Caco-2 (cell line): ENCODE results near the gene ERC2. TPM values are rescaled to one million over a fixed set of nuclear protein-coding genes. Genes with fewer than 3 reads are reported as not detected.

ENCODE experiments used
- BruUV-seq: library from RNA; stranded (reverse); fragments of 400-500 nt; replicated peaks from 2 replicates; lab custom pipeline; 2021; lab: Mats Ljungman, UMichigan
- CTCF ChIA-PET: fragments of 300-600 bp; sonication (Branson Sonifier 250); formaldehyde crosslinking; loops from one replicate; lab custom pipeline; 2022; ENCODE audit warnings: antibody characterized with exemption; lab: Charles Lee
- POLR2A ChIA-PET: fragments of 300-600 bp; sonication (Branson Sonifier 250); formaldehyde crosslinking; loops from one replicate; lab custom pipeline; 2022; ENCODE audit warnings: antibody characterized with exemption; lab: Charles Lee
- DNase-seq, 2 experiments: peaks; one replicate each; pipeline versions ENCODE4 v3.0.0 to v3.0.0-alpha.2; 2020 to 2022
- H3K27me3 ChIP-seq: replicated peaks from 2 replicates; pipeline ENCODE4 v1.6.0; 2011; ENCODE audit warnings: low read length; ENCODE audit not compliant: control insufficient read depth, insufficient read depth
- H3K36me3 ChIP-seq: 2 replicates; pipeline ENCODE4 v1.5.1; 2011; ENCODE audit warnings: low read length; ENCODE audit not compliant: control insufficient read depth, insufficient read depth
- H3K4me1 ChIP-seq: fragments of 250-450 bp; sonication (Bioruptor Pico); 2 replicates; pipeline ENCODE4 v1.5.1; 2020; ENCODE audit warnings: mild to moderate bottlenecking
- H3K4me3 ChIP-seq: 2 replicates; pipeline ENCODE4 v1.5.1; 2011; ENCODE audit warnings: low read depth, mild to moderate bottlenecking, control low read depth, low read length
- H3K9me3 ChIP-seq: fragments of 250-450 bp; sonication (Bioruptor Pico); 2 replicates; pipeline ENCODE4 v1.5.1; 2020; ENCODE audit warnings: mild to moderate bottlenecking, moderate library complexity
- H3K27ac Mint-ChIP-seq: one replicate; pipeline ENCODE4 v1.8.0; 2022; ENCODE audit warnings: mixed read lengths; ENCODE audit not compliant: unreplicated experiment
- H3K27me3 Mint-ChIP-seq: one replicate; pipeline ENCODE4 v1.8.0; 2022; ENCODE audit warnings: mixed read lengths; ENCODE audit not compliant: insufficient read depth, unreplicated experiment
- H3K36me3 Mint-ChIP-seq: one replicate; pipeline ENCODE4 v1.8.0; 2022; ENCODE audit warnings: mild to moderate bottlenecking, mixed read lengths; ENCODE audit not compliant: insufficient read depth, unreplicated experiment
- H3K4me1 Mint-ChIP-seq: one replicate; pipeline ENCODE4 v1.8.0; 2022; ENCODE audit warnings: low read depth, mixed read lengths; ENCODE audit not compliant: unreplicated experiment
- H3K4me3 Mint-ChIP-seq: one replicate; pipeline ENCODE4 v1.8.0; 2022; ENCODE audit warnings: mild to moderate bottlenecking, moderate library complexity, mixed read lengths; ENCODE audit not compliant: unreplicated experiment
- H3K9me3 Mint-ChIP-seq: one replicate; pipeline ENCODE4 v1.8.0; 2022; ENCODE audit warnings: mixed read lengths; ENCODE audit not compliant: unreplicated experiment
- intact Hi-C: fragments of 100-400 bp; cut with micrococcal nuclease; formaldehyde crosslinking; loops from one replicate; pipeline ENCODE4 v1.10.0; 2022; ENCODE audit not compliant: unreplicated experiment
- total RNA-seq: library from RNA; stranded (reverse); gene quantifications from 2 replicates; pipeline ENCODE4 v1.2.3, GENCODE V29; 2022
- TF ChIP-seq, protein P1 (sequence below), 2 experiments: fragments of 200-600 bp in 1 of 2; IDR thresholded peaks; 1 replicate in 1 of 2; 2 replicates in 1 of 2; pipeline versions ENCODE4 v1.5.1 to v1.8.0; 2011 to 2022; ENCODE audit warnings: antibody characterized with exemption in 1 of 2, control low read depth in 1 of 2, inconsistent platforms in 1 of 2, low read depth in 1 of 2, low read length in 1 of 2, mild to moderate bottlenecking in 1 of 2, moderate library complexity in 1 of 2; ENCODE audit not compliant: insufficient read depth in 1 of 2, severe bottlenecking in 1 of 2, unreplicated experiment in 1 of 2

The ERC2 gene
- total RNA-seq, 1 experiment from 2014 or later: 0.54 TPM

DNA sequence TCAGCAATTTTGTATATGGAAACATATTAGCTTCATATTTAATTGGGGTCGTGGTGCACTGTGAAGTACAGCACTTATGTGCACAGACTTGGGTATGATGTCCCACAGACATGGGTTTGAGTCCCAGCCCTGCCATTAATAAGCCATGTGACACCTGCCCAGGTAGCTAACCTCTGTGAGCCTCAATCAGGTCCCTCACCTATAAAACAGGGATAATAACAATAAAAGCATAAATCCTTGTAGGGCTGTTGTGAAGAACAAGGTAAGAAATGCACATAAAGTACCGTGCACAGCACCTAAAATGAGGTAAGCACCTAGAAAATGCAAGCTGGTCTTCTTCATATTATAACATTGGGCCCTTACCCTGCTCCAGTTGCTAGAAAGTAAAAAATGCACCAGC, 807.6 kb downstream of the ERC2 start:
- Mint-ChIP-seq H3K4me1 (peaks cover 6% of the 10 kb centered on the region), H3K27ac (no peak overlapping the region), H3K9me3 (no peaks in the 10 kb centered on the region), H3K4me3 (no peak overlapping the region), H3K36me3 (no peaks in the 10 kb centered on the region), H3K27me3 (peaks cover 9% of the 10 kb centered on the region)
- intact Hi-C loops: no loop called here
- H3K36me3 ChIP-seq: no peaks in the 10 kb centered on the region
- H3K4me1 ChIP-seq: no peaks in the 10 kb centered on the region
- no peaks in the 10 kb centered on the region for H3K9me3 ChIP-seq
- no peak for DNase-seq
- H3K27me3 ChIP-seq: no peaks in the 10 kb centered on the region
- POLR2A ChIA-PET: no interaction called here
- no TSS peak for BruUV-seq
- H3K4me3 ChIP-seq: no peak overlapping the region
- CTCF ChIA-PET: no interaction called here
- TF ChIP-seq, protein P1, sequence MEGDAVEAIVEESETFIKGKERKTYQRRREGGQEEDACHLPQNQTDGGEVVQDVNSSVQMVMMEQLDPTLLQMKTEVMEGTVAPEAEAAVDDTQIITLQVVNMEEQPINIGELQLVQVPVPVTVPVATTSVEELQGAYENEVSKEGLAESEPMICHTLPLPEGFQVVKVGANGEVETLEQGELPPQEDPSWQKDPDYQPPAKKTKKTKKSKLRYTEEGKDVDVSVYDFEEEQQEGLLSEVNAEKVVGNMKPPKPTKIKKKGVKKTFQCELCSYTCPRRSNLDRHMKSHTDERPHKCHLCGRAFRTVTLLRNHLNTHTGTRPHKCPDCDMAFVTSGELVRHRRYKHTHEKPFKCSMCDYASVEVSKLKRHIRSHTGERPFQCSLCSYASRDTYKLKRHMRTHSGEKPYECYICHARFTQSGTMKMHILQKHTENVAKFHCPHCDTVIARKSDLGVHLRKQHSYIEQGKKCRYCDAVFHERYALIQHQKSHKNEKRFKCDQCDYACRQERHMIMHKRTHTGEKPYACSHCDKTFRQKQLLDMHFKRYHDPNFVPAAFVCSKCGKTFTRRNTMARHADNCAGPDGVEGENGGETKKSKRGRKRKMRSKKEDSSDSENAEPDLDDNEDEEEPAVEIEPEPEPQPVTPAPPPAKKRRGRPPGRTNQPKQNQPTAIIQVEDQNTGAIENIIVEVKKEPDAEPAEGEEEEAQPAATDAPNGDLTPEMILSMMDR (IDR thresholded peaks at IDR 0.05; ENCODE audit: insufficient read depth in 1 of 2, low read depth in 1 of 2, low read length in 1 of 2, severe bottlenecking in 1 of 2, unreplicated experiment in 1 of 2): no peak

DNA sequence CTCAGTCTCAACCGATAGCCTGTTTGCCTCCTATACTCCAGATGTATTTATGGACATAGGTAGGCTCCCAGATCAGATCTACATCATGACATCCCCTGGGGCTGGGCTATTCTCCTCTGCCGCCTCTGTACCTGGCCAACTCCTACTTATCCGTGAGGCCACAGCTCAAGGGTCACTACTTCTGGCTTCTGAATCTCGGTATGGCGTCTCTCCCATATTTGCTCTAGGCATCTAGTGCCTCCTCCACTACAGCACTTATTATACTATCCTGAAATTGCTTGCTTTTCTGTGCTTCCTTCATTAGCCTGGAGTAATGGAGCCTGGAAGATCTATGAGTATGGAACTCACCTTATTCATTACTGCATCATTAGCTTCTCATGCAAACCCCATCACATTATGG, 808.6 kb downstream of the ERC2 start:
- ChIA-PET POLR2A (no interaction called here), CTCF (no interaction called here)
- Mint-ChIP-seq H3K4me1 (peaks cover 6% of the 10 kb centered on the region), H3K9me3 (no peaks in the 10 kb centered on the region), H3K36me3 (no peaks in the 10 kb centered on the region), H3K27me3 (peaks cover 7% of the 10 kb centered on the region), H3K4me3 (no peak overlapping the region), H3K27ac (no peak overlapping the region)
- no TSS peak for BruUV-seq
- Histone ChIP-seq H3K36me3 (no peaks in the 10 kb centered on the region), H3K4me1 (no peaks in the 10 kb centered on the region), H3K9me3 (no peaks in the 10 kb centered on the region), H3K4me3 (no peak overlapping the region), H3K27me3 (no peaks in the 10 kb centered on the region)
- no peak for DNase-seq
- intact Hi-C loops: no loop called here
- TF ChIP-seq, protein P1 (IDR thresholded peaks at IDR 0.05; ENCODE audit: insufficient read depth in 1 of 2, low read depth in 1 of 2, low read length in 1 of 2, severe bottlenecking in 1 of 2, unreplicated experiment in 1 of 2): no peak

DNA sequence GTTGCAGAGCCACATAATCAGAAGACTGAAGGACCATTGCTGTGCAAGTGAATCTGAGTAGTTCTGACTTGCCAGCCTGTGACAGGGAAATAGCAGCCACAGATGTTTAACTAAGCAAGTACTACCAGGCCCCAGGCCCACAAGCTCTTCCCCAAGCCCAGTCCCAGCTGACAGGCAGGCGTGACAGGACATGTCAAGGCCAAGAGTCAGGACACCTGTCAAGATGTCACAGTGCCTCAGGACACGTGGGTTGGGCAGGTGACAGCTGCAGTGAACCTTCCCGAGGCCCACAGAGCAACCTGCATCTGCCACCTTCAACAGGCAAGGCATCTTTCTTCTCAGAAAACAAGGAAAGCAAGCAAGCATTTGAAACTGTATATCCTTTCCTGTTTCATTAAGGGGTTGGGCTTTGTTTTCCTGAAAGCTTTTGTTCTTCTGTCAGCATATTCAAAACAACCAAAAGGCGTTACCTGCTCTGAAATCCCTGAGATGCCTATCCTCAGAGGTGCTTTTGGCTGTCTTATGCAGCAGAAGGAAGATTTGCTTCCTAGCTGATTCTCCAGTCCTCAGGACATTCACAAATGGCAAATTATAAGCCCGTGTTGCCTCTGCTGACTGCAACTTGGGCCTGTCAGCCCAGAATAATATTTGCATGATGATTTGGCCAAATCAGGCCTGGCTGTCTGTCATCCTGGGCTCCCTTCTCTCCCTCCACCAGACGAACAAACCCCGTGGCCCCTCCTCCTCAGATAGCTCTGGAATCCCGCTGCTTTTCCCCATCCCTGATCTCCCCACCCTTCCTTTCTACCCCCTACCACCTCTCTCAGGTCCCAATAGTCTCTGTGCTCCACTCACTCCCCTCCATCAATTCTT, 809.3 kb downstream of the ERC2 start:
- H3K27me3 ChIP-seq: no peaks in the 10 kb centered on the region
- no peaks in the 10 kb centered on the region for H3K9me3 Mint-ChIP-seq
- POLR2A ChIA-PET: no interaction called here
- no peaks in the 10 kb centered on the region for H3K9me3 ChIP-seq
- no peak overlapping the region for H3K27ac Mint-ChIP-seq
- H3K27me3 Mint-ChIP-seq: peaks cover 7% of the 10 kb centered on the region
- no TSS peak for BruUV-seq
- DNase-seq: no peak
- TF ChIP-seq, protein P1 (IDR thresholded peaks at IDR 0.05; ENCODE audit: insufficient read depth in 1 of 2, low read depth in 1 of 2, low read length in 1 of 2, severe bottlenecking in 1 of 2, unreplicated experiment in 1 of 2): no peak
- peaks cover 6% of the 10 kb centered on the region for H3K4me1 Mint-ChIP-seq
- H3K36me3 Mint-ChIP-seq: no peaks in the 10 kb centered on the region
- H3K4me1 ChIP-seq: no peaks in the 10 kb centered on the region
- no peak overlapping the region for H3K4me3 ChIP-seq
- no peak overlapping the region for H3K4me3 Mint-ChIP-seq
- no peaks in the 10 kb centered on the region for H3K36me3 ChIP-seq
- intact Hi-C loops: no loop called here
- CTCF ChIA-PET: no interaction called here
